WTC11 (cell line): ENCODE data around the gene ZNF17.

Experiments used
- ETV6 ChIP-seq: sonication (generic); formaldehyde crosslinking; IDR thresholded peaks from 2 replicates; pipeline ENCODE4 v1.8.1; 2022; ENCODE audit warnings: mild to moderate bottlenecking, missing genetic modification reagents
- GABPB1 ChIP-seq: sonication (generic); formaldehyde crosslinking; IDR thresholded peaks from 2 replicates; pipeline ENCODE4 v1.8.1; 2023; ENCODE audit warnings: mild to moderate bottlenecking, missing genetic modification reagents
- GTF2I ChIP-seq: fragments of 250-450 bp; sonication (Bioruptor Pico); conservative IDR thresholded peaks from 2 replicates; pipeline ENCODE4 v1.4.0; 2021; ENCODE audit warnings: mild to moderate bottlenecking
- MXD4 ChIP-seq: fragments of 250-450 bp; sonication (Bioruptor Pico); IDR thresholded peaks from 2 replicates; pipeline ENCODE4 v1.8.0; 2021; ENCODE audit warnings: mild to moderate bottlenecking, moderate library complexity, borderline replicate concordance
- ZNF121 ChIP-seq: sonication (generic); formaldehyde crosslinking; IDR thresholded peaks from 2 replicates; pipeline ENCODE4 v1.8.0; 2023; ENCODE audit warnings: missing genetic modification reagents
- ZNF263 ChIP-seq: sonication (generic); formaldehyde crosslinking; IDR thresholded peaks from 2 replicates; pipeline ENCODE4 v1.8.1; 2022; ENCODE audit warnings: low read depth, mild to moderate bottlenecking, moderate library complexity, missing genetic modification reagents
- TF ChIP-seq, protein P1 (sequence below): fragments of 200-600 bp; IDR thresholded peaks from 2 replicates; pipeline ENCODE4 v1.8.0; 2022; ENCODE audit warnings: antibody characterized with exemption
- TF ChIP-seq, protein P2 (sequence below): sonication (generic); formaldehyde crosslinking; IDR thresholded peaks from 2 replicates; pipeline ENCODE4 v1.8.0; 2022; ENCODE audit warnings: mild to moderate bottlenecking, missing genetic modification reagents
- TF ChIP-seq, protein P3 (sequence below): sonication (generic); formaldehyde crosslinking; conservative IDR thresholded peaks from 2 replicates; pipeline ENCODE4 v1.8.1; 2022; ENCODE audit warnings: mild to moderate bottlenecking, missing genetic modification reagents
- TF ChIP-seq, protein P4 (sequence below): sonication (generic); formaldehyde crosslinking; IDR thresholded peaks from 2 replicates; pipeline ENCODE4 v1.8.0; 2022; ENCODE audit warnings: mild to moderate bottlenecking, missing genetic modification reagents
- TF ChIP-seq, protein P5 (sequence below): sonication (generic); formaldehyde crosslinking; IDR thresholded peaks from 2 replicates; pipeline ENCODE4 v1.8.0; 2022; ENCODE audit warnings: mild to moderate bottlenecking, missing genetic modification reagents
- TF ChIP-seq, protein P6 (sequence below): sonication (generic); formaldehyde crosslinking; IDR thresholded peaks from 2 replicates; pipeline ENCODE4 v1.8.1; 2023; ENCODE audit warnings: mild to moderate bottlenecking, missing genetic modification reagents, moderate library complexity
- TF ChIP-seq, protein P7 (sequence below): fragments of 250-450 bp; sonication (Bioruptor Pico); conservative IDR thresholded peaks from 2 replicates; pipeline ENCODE4 v1.9.0; 2021; ENCODE audit warnings: mild to moderate bottlenecking
- TF ChIP-seq, protein P8 (sequence below): sonication (generic); formaldehyde crosslinking; IDR thresholded peaks from 2 replicates; pipeline ENCODE4 v1.8.1; 2023; ENCODE audit warnings: mild to moderate bottlenecking, missing genetic modification reagents

DNA sequence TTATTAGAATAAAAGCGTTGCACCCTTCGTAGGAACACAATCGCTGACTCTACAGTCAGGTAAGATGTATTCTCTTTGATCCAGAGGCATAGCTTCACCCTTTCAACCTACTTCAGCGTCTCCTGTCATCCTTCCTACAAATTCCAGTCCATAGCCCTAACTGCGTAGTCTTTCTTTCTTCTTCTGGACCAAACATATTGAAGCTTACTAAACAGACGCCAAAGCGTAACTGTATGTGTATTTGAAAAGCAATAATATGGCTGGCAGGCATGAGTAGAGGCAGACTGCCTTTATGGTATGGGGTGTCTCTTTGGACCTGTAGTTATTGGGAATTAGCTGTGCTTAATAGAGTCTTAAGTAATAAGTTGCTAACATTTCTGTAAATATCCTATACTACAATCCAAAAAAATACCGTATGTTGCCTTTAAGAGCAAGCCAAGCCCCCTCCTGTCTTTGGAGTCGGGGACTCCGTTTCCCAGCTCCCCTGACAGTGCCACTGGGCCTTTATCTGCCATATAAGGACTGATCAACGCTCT, 21.7 kb upstream of the ZNF17 start:
- TF ChIP-seq ZNF263 (CRISPR knock-in tag): no peak
- TF ChIP-seq, protein P1, sequence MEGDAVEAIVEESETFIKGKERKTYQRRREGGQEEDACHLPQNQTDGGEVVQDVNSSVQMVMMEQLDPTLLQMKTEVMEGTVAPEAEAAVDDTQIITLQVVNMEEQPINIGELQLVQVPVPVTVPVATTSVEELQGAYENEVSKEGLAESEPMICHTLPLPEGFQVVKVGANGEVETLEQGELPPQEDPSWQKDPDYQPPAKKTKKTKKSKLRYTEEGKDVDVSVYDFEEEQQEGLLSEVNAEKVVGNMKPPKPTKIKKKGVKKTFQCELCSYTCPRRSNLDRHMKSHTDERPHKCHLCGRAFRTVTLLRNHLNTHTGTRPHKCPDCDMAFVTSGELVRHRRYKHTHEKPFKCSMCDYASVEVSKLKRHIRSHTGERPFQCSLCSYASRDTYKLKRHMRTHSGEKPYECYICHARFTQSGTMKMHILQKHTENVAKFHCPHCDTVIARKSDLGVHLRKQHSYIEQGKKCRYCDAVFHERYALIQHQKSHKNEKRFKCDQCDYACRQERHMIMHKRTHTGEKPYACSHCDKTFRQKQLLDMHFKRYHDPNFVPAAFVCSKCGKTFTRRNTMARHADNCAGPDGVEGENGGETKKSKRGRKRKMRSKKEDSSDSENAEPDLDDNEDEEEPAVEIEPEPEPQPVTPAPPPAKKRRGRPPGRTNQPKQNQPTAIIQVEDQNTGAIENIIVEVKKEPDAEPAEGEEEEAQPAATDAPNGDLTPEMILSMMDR: no peak
- TF ChIP-seq GABPB1 (CRISPR knock-in tag): no peak
- TF ChIP-seq, protein P2, sequence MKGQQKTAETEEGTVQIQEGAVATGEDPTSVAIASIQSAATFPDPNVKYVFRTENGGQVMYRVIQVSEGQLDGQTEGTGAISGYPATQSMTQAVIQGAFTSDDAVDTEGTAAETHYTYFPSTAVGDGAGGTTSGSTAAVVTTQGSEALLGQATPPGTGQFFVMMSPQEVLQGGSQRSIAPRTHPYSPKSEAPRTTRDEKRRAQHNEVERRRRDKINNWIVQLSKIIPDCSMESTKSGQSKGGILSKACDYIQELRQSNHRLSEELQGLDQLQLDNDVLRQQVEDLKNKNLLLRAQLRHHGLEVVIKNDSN: no peak
- TF ChIP-seq, protein P3, sequence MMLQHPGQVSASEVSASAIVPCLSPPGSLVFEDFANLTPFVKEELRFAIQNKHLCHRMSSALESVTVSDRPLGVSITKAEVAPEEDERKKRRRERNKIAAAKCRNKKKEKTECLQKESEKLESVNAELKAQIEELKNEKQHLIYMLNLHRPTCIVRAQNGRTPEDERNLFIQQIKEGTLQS (CRISPR knock-in tag): no peak
- TF ChIP-seq ZNF121 (CRISPR knock-in tag): no peak
- TF ChIP-seq GTF2I: no peak
- no peak for TF ChIP-seq ETV6 (CRISPR knock-in tag)
- no peak for TF ChIP-seq MXD4 (CRISPR knock-in tag)
- TF ChIP-seq, protein P4, sequence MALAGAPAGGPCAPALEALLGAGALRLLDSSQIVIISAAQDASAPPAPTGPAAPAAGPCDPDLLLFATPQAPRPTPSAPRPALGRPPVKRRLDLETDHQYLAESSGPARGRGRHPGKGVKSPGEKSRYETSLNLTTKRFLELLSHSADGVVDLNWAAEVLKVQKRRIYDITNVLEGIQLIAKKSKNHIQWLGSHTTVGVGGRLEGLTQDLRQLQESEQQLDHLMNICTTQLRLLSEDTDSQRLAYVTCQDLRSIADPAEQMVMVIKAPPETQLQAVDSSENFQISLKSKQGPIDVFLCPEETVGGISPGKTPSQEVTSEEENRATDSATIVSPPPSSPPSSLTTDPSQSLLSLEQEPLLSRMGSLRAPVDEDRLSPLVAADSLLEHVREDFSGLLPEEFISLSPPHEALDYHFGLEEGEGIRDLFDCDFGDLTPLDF (CRISPR knock-in tag): no peak
- TF ChIP-seq, protein P5, sequence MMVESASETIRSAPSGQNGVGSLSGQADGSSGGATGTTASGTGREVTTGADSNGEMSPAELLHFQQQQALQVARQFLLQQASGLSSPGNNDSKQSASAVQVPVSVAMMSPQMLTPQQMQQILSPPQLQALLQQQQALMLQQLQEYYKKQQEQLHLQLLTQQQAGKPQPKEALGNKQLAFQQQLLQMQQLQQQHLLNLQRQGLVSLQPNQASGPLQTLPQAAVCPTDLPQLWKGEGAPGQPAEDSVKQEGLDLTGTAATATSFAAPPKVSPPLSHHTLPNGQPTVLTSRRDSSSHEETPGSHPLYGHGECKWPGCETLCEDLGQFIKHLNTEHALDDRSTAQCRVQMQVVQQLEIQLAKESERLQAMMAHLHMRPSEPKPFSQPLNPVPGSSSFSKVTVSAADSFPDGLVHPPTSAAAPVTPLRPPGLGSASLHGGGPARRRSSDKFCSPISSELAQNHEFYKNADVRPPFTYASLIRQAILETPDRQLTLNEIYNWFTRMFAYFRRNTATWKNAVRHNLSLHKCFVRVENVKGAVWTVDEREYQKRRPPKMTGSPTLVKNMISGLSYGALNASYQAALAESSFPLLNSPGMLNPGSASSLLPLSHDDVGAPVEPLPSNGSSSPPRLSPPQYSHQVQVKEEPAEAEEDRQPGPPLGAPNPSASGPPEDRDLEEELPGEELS: no peak
- TF ChIP-seq, protein P6, sequence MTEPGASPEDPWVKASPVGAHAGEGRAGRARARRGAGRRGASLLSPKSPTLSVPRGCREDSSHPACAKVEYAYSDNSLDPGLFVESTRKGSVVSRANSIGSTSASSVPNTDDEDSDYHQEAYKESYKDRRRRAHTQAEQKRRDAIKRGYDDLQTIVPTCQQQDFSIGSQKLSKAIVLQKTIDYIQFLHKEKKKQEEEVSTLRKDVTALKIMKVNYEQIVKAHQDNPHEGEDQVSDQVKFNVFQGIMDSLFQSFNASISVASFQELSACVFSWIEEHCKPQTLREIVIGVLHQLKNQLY (CRISPR knock-in tag): no peak
- TF ChIP-seq, protein P7, sequence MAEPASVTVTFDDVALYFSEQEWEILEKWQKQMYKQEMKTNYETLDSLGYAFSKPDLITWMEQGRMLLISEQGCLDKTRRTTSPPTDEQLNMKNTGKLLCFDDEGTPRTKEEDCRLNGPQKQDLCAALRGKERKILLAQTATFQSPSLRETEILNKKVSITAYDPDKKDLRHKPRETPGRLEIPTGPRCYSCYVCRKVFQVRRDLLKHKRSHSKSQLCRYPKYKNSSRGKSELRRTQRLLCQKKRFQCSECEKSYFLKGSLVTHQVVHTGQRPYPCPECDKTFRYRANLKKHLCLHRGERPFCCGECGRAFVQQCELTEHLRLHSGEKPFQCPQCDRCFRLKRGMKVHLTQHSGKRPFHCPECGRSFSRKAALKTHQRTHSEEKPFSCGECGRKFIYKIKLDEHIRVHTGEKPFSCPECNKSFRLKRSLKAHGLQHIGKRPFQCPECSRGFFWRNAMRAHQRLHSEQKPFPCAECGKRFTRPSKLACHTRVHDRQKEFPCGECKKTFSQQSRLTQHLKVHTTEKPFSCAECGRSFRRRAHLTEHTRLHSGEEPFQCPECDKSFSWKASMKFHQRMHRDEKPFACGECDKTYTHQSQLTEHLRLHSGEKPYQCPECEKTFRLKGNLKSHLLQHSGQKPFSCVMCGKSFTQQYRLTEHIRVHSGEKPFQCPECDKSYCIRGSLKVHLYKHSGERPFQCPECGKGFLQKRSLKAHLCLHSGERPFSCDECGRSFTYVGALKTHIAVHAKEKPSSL (CRISPR knock-in tag): no peak
- TF ChIP-seq, protein P8, sequence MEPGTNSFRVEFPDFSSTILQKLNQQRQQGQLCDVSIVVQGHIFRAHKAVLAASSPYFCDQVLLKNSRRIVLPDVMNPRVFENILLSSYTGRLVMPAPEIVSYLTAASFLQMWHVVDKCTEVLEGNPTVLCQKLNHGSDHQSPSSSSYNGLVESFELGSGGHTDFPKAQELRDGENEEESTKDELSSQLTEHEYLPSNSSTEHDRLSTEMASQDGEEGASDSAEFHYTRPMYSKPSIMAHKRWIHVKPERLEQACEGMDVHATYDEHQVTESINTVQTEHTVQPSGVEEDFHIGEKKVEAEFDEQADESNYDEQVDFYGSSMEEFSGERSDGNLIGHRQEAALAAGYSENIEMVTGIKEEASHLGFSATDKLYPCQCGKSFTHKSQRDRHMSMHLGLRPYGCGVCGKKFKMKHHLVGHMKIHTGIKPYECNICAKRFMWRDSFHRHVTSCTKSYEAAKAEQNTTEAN: no peak
